C4-2B (cell line): ENCODE measurements around the gene PDE4D.

Source experiments
- ZFX ChIP-seq: fragments of 450-650 bp; IDR thresholded peaks from 2 replicates; pipeline ENCODE4 v1.6.1; 2017
- TF ChIP-seq, protein P1 (sequence below): fragments of 450-650 bp; conservative IDR thresholded peaks from 2 replicates; pipeline ENCODE4 v1.5.1; 2017; ENCODE audit warnings: mild to moderate bottlenecking

- TF ChIP-seq, protein P1, sequence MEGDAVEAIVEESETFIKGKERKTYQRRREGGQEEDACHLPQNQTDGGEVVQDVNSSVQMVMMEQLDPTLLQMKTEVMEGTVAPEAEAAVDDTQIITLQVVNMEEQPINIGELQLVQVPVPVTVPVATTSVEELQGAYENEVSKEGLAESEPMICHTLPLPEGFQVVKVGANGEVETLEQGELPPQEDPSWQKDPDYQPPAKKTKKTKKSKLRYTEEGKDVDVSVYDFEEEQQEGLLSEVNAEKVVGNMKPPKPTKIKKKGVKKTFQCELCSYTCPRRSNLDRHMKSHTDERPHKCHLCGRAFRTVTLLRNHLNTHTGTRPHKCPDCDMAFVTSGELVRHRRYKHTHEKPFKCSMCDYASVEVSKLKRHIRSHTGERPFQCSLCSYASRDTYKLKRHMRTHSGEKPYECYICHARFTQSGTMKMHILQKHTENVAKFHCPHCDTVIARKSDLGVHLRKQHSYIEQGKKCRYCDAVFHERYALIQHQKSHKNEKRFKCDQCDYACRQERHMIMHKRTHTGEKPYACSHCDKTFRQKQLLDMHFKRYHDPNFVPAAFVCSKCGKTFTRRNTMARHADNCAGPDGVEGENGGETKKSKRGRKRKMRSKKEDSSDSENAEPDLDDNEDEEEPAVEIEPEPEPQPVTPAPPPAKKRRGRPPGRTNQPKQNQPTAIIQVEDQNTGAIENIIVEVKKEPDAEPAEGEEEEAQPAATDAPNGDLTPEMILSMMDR: no peak
- TF ChIP-seq ZFX: no peak
These were observed 689.2 kb downstream of the PDE4D start for GRCh38 chr5:59204114-59204897.
